Measurements from ENCODE around the gene TNFAIP6.

DNA sequence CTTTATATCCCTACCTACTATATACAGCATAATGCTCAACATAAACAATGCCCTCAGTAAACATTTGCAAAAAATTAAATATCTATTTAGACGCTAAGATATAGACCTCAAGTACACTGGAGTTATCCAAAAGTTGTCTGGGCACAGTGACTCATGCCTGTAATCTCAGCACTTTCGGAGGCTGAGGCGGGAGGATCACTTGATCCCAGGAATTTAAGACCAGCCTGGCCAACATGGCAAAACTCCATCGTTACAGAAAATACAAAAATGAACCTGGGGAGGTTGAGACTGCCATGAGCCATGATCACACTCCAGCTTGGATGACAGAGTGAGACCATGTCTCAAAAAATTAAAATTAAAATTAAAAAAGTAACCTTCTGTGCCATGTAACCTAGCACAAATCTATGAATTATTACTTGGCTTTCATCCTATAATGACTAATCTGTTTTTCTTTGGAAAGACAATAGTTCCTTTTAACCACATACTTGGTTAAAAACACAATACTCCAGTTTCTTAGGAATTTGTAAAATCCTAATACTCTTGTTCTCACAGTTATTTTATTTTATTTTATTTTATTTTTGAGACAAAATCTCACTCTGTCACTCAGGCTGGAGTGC lies 6.7 kb upstream of the TNFAIP6 start:
- TF ChIP-seq, protein P1, sequence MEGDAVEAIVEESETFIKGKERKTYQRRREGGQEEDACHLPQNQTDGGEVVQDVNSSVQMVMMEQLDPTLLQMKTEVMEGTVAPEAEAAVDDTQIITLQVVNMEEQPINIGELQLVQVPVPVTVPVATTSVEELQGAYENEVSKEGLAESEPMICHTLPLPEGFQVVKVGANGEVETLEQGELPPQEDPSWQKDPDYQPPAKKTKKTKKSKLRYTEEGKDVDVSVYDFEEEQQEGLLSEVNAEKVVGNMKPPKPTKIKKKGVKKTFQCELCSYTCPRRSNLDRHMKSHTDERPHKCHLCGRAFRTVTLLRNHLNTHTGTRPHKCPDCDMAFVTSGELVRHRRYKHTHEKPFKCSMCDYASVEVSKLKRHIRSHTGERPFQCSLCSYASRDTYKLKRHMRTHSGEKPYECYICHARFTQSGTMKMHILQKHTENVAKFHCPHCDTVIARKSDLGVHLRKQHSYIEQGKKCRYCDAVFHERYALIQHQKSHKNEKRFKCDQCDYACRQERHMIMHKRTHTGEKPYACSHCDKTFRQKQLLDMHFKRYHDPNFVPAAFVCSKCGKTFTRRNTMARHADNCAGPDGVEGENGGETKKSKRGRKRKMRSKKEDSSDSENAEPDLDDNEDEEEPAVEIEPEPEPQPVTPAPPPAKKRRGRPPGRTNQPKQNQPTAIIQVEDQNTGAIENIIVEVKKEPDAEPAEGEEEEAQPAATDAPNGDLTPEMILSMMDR (IDR thresholded peaks at IDR 0.05 in 4 of 5, conservative IDR thresholded peaks at IDR 0.05 in 1 of 5): no peak
- TF ChIP-seq POLR2A (IDR thresholded peaks at IDR 0.05): no peak
